G401.6 (cell line): Measurements from ENCODE around the gene LRRC4C.

Experiments
- FAIRE-seq: peaks from 2 replicates; lab custom pipeline; 2012; peaks lifted over from hg19 to GRCh38; lab: Jason Lieb, UNC

Gene LRRC4C

GRCh38 chr11:40080434-40080833 is 1379.0 kb downstream of the LRRC4C start:
- FAIRE-seq: no peak
